Subcutaneous preadipocyte (primary cell): ENCODE data around the gene TMEM250. TPM values are rescaled to one million over a fixed set of nuclear protein-coding genes. Genes with fewer than 3 reads are reported as not detected.

Experiments
- total RNA-seq: library from RNA; depleted of rRNA; stranded (reverse); fragments of >200 nt; gene quantifications from 2 replicates; pipeline ENCODE4 v1.2.3, GENCODE V29; 2012

The TMEM250 gene, protein sequence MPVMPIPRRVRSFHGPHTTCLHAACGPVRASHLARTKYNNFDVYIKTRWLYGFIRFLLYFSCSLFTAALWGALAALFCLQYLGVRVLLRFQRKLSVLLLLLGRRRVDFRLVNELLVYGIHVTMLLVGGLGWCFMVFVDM
- total RNA-seq: 38.2 and 50.4 TPM in 2 replicates

DNA sequence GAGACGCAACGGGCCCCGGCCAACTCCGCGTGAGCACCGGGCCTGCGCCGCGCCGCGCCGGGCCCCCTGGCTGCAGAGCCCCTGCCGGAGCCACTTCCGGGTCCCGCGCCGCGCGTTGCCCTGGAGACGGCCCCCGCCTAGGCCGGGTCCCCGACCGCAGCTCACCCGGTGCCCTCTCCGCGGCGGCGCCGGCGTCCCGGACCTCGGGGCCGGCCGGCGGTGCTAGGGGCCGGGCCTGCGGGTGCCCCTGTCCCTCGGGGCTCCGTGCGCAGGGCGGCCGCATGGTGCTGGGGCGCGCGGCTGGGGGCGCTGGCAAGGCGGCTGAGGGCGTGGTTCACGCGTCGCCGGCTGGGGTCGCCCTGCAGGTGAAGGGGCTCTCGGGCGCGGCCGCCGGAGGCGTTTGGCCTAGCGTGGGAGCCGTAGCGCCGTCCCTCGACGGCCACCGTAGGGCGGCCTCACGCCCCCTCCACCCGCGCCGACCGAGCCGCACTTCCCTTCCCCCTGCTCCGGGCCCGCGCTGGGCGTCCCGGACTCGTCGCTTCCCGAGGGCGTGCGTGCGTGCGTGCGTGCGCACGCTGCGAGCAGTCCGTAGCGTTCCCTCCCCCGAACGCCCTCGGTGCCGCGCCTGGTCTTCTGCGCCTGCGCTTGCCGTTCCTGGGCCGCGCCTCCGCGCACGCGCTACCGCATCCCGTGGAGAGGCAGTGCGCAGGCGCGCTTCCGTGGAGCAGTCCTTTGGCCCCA lies at the start of gene TMEM250:
Gene TMEM250 (minus strand): TSS at position 556 of the 741 bp plus-strand sequence. CDS start 1,975 bp downstream, outside the sequence.

GRCh38 chr9:136095070-136096058 lies 23.3 kb downstream of the TMEM250 start, which contains the start of gene NACC2:
Gene NACC2, minus strand, starts transcription at chr9:136095289. Its CDS starts 44,768 bp downstream, at chr9:136050521.

Other genes starting within 250 kb of the TMEM250 start
- 14.0 and 21.3 TPM in 2 replicates for gene CAMSAP1, start 211.3 kb downstream of the TMEM250 start, total RNA-seq
- gene UBAC1, start 157.5 kb downstream of the TMEM250 start, total RNA-seq: 23.1 and 29.1 TPM in 2 replicates
- gene NACC2, start 23.6 kb downstream of the TMEM250 start, total RNA-seq: 15.8 and 25.6 TPM in 2 replicates
- gene LHX3, start 86.3 kb upstream of the TMEM250 start, total RNA-seq: not detected in 2 replicates
- gene QSOX2, start 126.9 kb upstream of the TMEM250 start, total RNA-seq: 11.4 and 17.0 TPM in 2 replicates
- under 0.01 TPM in 1 of 2 replicates, not detected in the other for gene CCDC187, start 185.2 kb upstream of the TMEM250 start, total RNA-seq
- gene GPSM1, start 208.7 kb upstream of the TMEM250 start, total RNA-seq: 34.2 and 50.8 TPM in 2 replicates
- gene DNLZ, start 244.9 kb upstream of the TMEM250 start, total RNA-seq: 5.5 and 8.1 TPM in 2 replicates